Measurements from ENCODE around the gene COBLL1. TPM values are rescaled to one million over a fixed set of nuclear protein-coding genes. Genes with fewer than 3 reads are reported as not detected.

Gene COBLL1
- total and polyA plus RNA-seq, 2 of the 4 experiments (the other 2 are of a cell fraction) = 0.79 to 1.1 TPM

DNA sequence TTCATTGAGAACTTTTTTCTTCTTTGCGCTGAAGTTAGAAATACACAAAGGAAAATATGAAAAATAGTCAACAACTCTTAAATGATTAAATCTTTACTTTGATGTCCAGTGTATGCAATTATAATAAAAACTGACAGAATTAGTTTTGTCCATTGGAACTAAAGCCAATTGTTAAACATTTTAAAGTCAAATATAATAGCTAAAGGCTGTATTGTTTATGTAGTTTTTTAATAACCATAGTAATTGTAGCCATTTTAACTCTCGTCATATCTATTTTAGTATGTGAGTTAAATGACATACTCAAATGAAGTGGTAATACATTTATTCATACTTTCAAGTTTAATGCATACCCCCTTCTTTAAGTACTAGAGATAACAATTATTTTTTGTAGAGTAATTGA is 4.7 kb upstream of the COBLL1 start:
- ATAC-seq (ENCODE audit: low read depth) = no peak
- intact Hi-C loops (cut with micrococcal nuclease) = loop anchor here (2.0 kb wide), 1 partner anchor 45 kb away; no protein-coding TSS in a partner anchor
- in situ Hi-C loops (cut with MboI; ENCODE audit: low sequenced_read_pairs) = no loop called here
- no TSS peak for BruUV-seq (replicated peaks)
- Histone ChIP-seq H3K4me2 (ENCODE audit: low read depth, low read length) (no peak overlapping the region), H3K14ac (replicated peaks; ENCODE audit: low read depth, low read length) (no peak overlapping the region), H2AK9ac (replicated peaks; ENCODE audit: low read depth, low read length, poor library complexity) (no peak overlapping the region), H3K36me3 (ENCODE audit: control insufficient read depth, insufficient read depth, low read length) (no peaks in the 10 kb centered on the region), H2BK20ac (ENCODE audit: low read depth, low read length) (no peak overlapping the region), H4K5ac (ENCODE audit: low read depth, low read length) (no peak overlapping the region), H3K4ac (ENCODE audit: low read depth, low read length) (no peak overlapping the region), H2AK5ac (ENCODE audit: low read depth, low read length) (no peak overlapping the region), H2AFZ (replicated peaks; ENCODE audit: low read length, poor library complexity) (no peak overlapping the region), H3K27me3 (ENCODE audit: control insufficient read depth, insufficient read depth, low read length) (peaks cover 3% of the 10 kb centered on the region; the same call in 1 of the 2 replicates), H3K79me1 (ENCODE audit: low read depth in 1 of 2, low read length in 2 of 2) (no peaks in the 10 kb centered on the region), H3K56ac (ENCODE audit: extremely low read depth, insufficient read depth, low read length) (no peak overlapping the region), H3K27ac (ENCODE audit: insufficient read depth, low read length) (no peak overlapping the region), H3K4me3 (ENCODE audit: insufficient read depth, low read depth, low read length) (no peak overlapping the region), H2BK5ac (ENCODE audit: low read depth, low read length, poor library complexity, severe bottlenecking) (no peak overlapping the region), H4K8ac (ENCODE audit: low read depth in 2 of 2, low read length in 2 of 2) (no peak overlapping the region), H4K91ac (ENCODE audit: insufficient read depth, low read depth, low read length) (no peak overlapping the region), H3K9me1 (ENCODE audit: insufficient read depth, low read length) (no peaks in the 10 kb centered on the region), H3K4me1 (ENCODE audit: control insufficient read depth, insufficient read depth, low read length) (no peaks in the 10 kb centered on the region), H3K9me3 (ENCODE audit: control insufficient read depth, insufficient read depth, low read length) (no peaks in the 10 kb centered on the region), H3K18ac (ENCODE audit: low read depth, low read length) (no peak overlapping the region), H3K23ac (ENCODE audit: low read depth, low read length) (no peak overlapping the region), H3K9ac (ENCODE audit: low read depth, low read length) (no peak overlapping the region), H2BK120ac (ENCODE audit: low read depth, low read length) (no peak overlapping the region), H4K20me1 (ENCODE audit: insufficient read depth, low read length) (no peaks in the 10 kb centered on the region), H2BK15ac (ENCODE audit: low read depth, low read length) (no peak overlapping the region)
- dilution Hi-C loops (cut with HindIII; ENCODE audit: low sequenced_read_pairs, unreplicated experiment) = no loop called here
- ChIA-PET CTCF (no interaction called here), POLR2A (ENCODE audit: unreplicated experiment) (no interaction called here)
- no peak for TF ChIP-seq MAZ (IDR thresholded peaks at IDR 0.05; ENCODE audit: borderline replicate concordance, low read depth, low read length)
- no peak for TF ChIP-seq SMC3 (IDR thresholded peaks at IDR 0.05; ENCODE audit: low read depth, low read length)
- no peak for DNase-seq
- no CpG with 5 or more reads among the region's 2 CpGs for WGBS, 2 experiments (ENCODE audit: extremely low coverage in 2 of 2, insufficient read length in 1 of 2)
